K562 (cell line): ENCODE results near the gene TIMP2. TPM values are rescaled to one million over a fixed set of nuclear protein-coding genes. Genes with fewer than 3 reads are reported as not detected.

Experiments
- BHLHE40 ChIP-seq: IDR thresholded peaks from 2 replicates; pipeline ENCODE4 v1.6.1; 2011; ENCODE audit warnings: low read length, improper control_type of control experiment
- ELF1 ChIP-seq: fragments of 200-800 bp; sonication (Bioruptor generic); IDR thresholded peaks from 2 replicates; pipeline ENCODE4 v1.6.1; 2016; ENCODE audit warnings: missing genetic modification characterization, missing compliant biosample characterization
- FOXA3 ChIP-seq, 2 experiments: fragments of 450-650 bp in 1 of 2; sonication (generic) in 1 of 2; formaldehyde crosslinking; IDR thresholded peaks in 1 of 2; conservative IDR thresholded peaks in 1 of 2; 2 replicates each; pipeline versions ENCODE4 v1.4.0 to v1.8.0; 2020 to 2022; ENCODE audit warnings: mild to moderate bottlenecking in 2 of 2, missing genetic modification reagents in 1 of 2
- FOXK2 ChIP-seq, 2 experiments: fragments of 450-650 bp; IDR thresholded peaks in 1 of 2; conservative IDR thresholded peaks in 1 of 2; 2 replicates each; pipeline ENCODE4 v1.6.1; 2016; ENCODE audit warnings: low read depth in 2 of 2, mild to moderate bottlenecking in 1 of 2
- GTF2A2 ChIP-seq: IDR thresholded peaks from 2 replicates; pipeline ENCODE4 v1.6.1; 2016; ENCODE audit warnings: mild to moderate bottlenecking, missing genetic modification characterization, missing compliant biosample characterization
- NFE2 ChIP-seq: IDR thresholded peaks from 2 replicates; pipeline ENCODE4 v1.6.1; 2014; ENCODE audit warnings: antibody characterized with exemption, low read depth
- NR2C1 ChIP-seq, 2 experiments: fragments of 450-650 bp; IDR thresholded peaks; 2 replicates each; pipeline ENCODE4 v1.6.1; 2017; ENCODE audit warnings: mild to moderate bottlenecking in 2 of 2, antibody characterized with exemption in 1 of 2, inconsistent platforms in 1 of 2, missing compliant biosample characterization in 1 of 2, missing genetic modification characterization in 1 of 2
- POLR2G ChIP-seq: fragments of 200-400 bp; formaldehyde crosslinking; IDR thresholded peaks from 2 replicates; pipeline ENCODE4 v1.6.1; 2017; ENCODE audit warnings: low read depth, mild to moderate bottlenecking, antibody characterized with exemption, low read length, moderate library complexity
- SIN3A ChIP-seq, 2 experiments: fragments of 150-350 bp in 1 of 2; IDR thresholded peaks; 2 replicates each; pipeline ENCODE4 v1.6.1; 2011 to 2016; ENCODE audit warnings: borderline replicate concordance in 2 of 2, low read depth in 2 of 2, low read length in 2 of 2, mild to moderate bottlenecking in 2 of 2, moderate library complexity in 2 of 2; ENCODE audit not compliant: control insufficient read depth in 1 of 2
- SMAD3 ChIP-seq: fragments of 450-650 bp; formaldehyde crosslinking; conservative IDR thresholded peaks from 2 replicates; pipeline ENCODE4 v1.4.0; 2020; ENCODE audit warnings: mild to moderate bottlenecking
- SMARCA4 ChIP-seq: fragments of 450-650 bp; IDR thresholded peaks from 2 replicates; pipeline ENCODE4 v1.6.1; 2016
- TAF1 ChIP-seq: IDR thresholded peaks from 2 replicates; pipeline ENCODE4 v1.6.1; 2011; ENCODE audit warnings: mild to moderate bottlenecking, low read length, moderate library complexity; ENCODE audit not compliant: insufficient read depth, control insufficient read depth, severe bottlenecking; ENCODE audit errors: extremely low read depth
- TAF9B ChIP-seq: fragments of 450-650 bp; IDR thresholded peaks from 2 replicates; pipeline ENCODE4 v1.6.1; 2018; ENCODE audit warnings: mild to moderate bottlenecking; ENCODE audit not compliant: partially characterized antibody
- ZC3H8 ChIP-seq: fragments of 450-650 bp; IDR thresholded peaks from 2 replicates; pipeline ENCODE4 v1.6.1; 2017
- ZKSCAN8 ChIP-seq: fragments of 200-800 bp; sonication (Bioruptor generic); IDR thresholded peaks from 2 replicates; pipeline ENCODE4 v1.6.1; 2016; ENCODE audit warnings: missing genetic modification characterization, missing compliant biosample characterization
- ZNF197 ChIP-seq: fragments of 200-800 bp; sonication (Bioruptor generic); IDR thresholded peaks from 2 replicates; pipeline ENCODE4 v1.6.1; 2016; ENCODE audit warnings: low read depth, missing genetic modification characterization, missing compliant biosample characterization
- ZNF263 ChIP-seq: sonication (generic); formaldehyde crosslinking; IDR thresholded peaks from 2 replicates; pipeline ENCODE4 v1.8.0; 2022; ENCODE audit warnings: mild to moderate bottlenecking, missing genetic modification reagents, borderline replicate concordance
- ZNF696 ChIP-seq: fragments of 250-450 bp; sonication (Bioruptor Pico); conservative IDR thresholded peaks from 2 replicates; pipeline ENCODE4 v1.4.0; 2020; ENCODE audit warnings: mild to moderate bottlenecking, moderate library complexity
- polyA plus RNA-seq, 8 experiments: library from polyadenylated mRNA; depleted of rRNA in 4 of 8; stranded (reverse) in 5 of 8; unstranded in 3 of 8; fragments of >200 nt; fragmentation: Nextera tagmentation in 2 of 8; fragmentation: Illumina TruSeq in 1 of 8; extraction: Ambion mirVana in 2 of 8; extraction: Trizol in 1 of 8; gene quantifications; 2 replicates each; pipeline versions ENCODE4 v1.2.1 to v1.2.3, GENCODE V29; 2011 to 2014; ENCODE audit warnings: inconsistent platforms in 1 of 8, missing spikeins in 1 of 8
- total RNA-seq, 7 experiments: library from RNA; depleted of rRNA in 6 of 7; stranded (reverse); fragments of >200 nt in 6 of 7; fragmentation: Illumina TruSeq in 2 of 7; extraction: Trizol in 2 of 7; gene quantifications; 2 replicates each; pipeline versions ENCODE4 v1.2.1 to v1.2.3, GENCODE V29; 2011 to 2021; ENCODE audit warnings: low replicate concordance in 1 of 7
- TF ChIP-seq, protein P1 (sequence below): sonication (generic); formaldehyde crosslinking; IDR thresholded peaks from 2 replicates; pipeline ENCODE4 v1.4.0; 2020; ENCODE audit warnings: mild to moderate bottlenecking, missing genetic modification reagents
- TF ChIP-seq, protein P2 (sequence below), 2 experiments: IDR thresholded peaks; 2 replicates each; pipeline ENCODE4 v1.6.1; 2011; ENCODE audit warnings: borderline replicate concordance in 1 of 2, control low read depth in 1 of 2, low read depth in 1 of 2, low read length in 1 of 2, mild to moderate bottlenecking in 1 of 2, mixed read lengths in 1 of 2, moderate library complexity in 1 of 2; ENCODE audit not compliant: insufficient read depth in 1 of 2, insufficient read length in 1 of 2, poor library complexity in 1 of 2, severe bottlenecking in 1 of 2; ENCODE audit errors: extremely low read depth in 1 of 2
- TF ChIP-seq, protein P3 (sequence below): fragments of 200-800 bp; sonication (Bioruptor generic); IDR thresholded peaks from 2 replicates; pipeline ENCODE4 v1.6.1; 2017; ENCODE audit warnings: missing genetic modification characterization, missing compliant biosample characterization

Gene TIMP2
- total and polyA plus RNA-seq, 9 of the 15 experiments (the other 6 are each of a cell fraction or from before 2014, with no cell fraction given) = 0.55 TPM; not detected in 8

DNA sequence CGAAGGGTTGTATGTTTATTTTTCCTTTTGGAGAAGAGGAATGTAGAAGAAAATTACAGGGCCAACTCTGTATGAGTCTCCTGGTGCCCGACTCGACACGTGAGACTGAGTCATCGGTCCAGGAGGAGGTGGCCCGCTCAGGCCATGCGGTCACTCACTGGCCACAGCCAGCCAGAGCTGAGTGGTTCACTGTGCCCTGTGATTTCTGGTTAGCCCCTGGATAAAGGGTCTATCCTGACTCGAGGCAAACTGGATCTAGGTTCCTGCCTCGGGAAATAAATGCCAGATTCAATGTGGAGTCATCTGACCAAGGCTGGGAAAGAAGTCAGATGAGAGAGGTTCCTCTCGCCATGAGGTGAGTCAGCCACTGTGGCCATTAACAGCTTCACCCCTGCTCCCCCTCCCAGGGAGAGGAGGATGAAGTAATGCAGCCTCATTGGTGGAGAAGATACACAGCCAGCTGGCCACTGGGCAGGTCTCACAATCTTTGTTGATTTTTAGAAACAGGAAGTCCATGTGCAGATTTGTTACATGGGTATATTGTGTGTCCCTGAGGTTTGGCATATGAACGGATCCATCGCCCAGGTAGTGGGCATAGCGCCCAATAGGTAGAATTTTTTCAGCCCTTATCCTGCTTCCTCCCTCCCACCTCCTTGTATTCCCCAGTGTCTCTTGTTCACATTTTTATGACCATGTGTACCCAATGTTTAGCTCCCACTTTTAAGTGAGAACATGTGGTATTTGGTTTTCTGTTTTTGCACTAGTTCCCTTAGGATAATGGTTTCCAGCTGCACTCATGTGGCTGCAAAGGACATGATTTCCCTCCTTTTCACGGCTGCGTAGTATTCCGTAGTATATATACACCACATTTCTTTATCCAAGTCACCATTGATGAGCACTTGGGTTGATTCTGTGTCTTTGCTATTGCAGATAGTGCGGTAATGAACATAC lies 62.8 kb downstream of the TIMP2 start (continued):
- TF ChIP-seq, protein P1, sequence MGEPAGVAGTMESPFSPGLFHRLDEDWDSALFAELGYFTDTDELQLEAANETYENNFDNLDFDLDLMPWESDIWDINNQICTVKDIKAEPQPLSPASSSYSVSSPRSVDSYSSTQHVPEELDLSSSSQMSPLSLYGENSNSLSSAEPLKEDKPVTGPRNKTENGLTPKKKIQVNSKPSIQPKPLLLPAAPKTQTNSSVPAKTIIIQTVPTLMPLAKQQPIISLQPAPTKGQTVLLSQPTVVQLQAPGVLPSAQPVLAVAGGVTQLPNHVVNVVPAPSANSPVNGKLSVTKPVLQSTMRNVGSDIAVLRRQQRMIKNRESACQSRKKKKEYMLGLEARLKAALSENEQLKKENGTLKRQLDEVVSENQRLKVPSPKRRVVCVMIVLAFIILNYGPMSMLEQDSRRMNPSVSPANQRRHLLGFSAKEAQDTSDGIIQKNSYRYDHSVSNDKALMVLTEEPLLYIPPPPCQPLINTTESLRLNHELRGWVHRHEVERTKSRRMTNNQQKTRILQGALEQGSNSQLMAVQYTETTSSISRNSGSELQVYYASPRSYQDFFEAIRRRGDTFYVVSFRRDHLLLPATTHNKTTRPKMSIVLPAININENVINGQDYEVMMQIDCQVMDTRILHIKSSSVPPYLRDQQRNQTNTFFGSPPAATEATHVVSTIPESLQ = 0 out of 2 replicates have a peak, but pooled peaks have one; percentile 49
- TF ChIP-seq BHLHE40 (peak; percentile 97), NR2C1 (IDR thresholded peaks at IDR 0.05) (no peak; the same call in 1 of the 2 replicates), NR2C1 (tag; IDR thresholded peaks at IDR 0.05) (peak; percentile 64), GTF2A2 (tag) (no peak), TAF9B (peak; percentile 78), ZKSCAN8 (CRISPR knock-in tag) (peak; percentile 43; the same call in 1 of the 2 replicates), ZNF696 (no peak), SMAD3 (CRISPR knock-in tag) (0 out of 2 replicates have a peak, but pooled peaks have one; percentile 7), ZNF263 (CRISPR knock-in tag) (peak; percentile 28; the same call in 1 of the 2 replicates), ZNF197 (CRISPR knock-in tag) (peak; percentile 59), FOXA3 (CRISPR knock-in tag; conservative IDR thresholded peaks at IDR 0.05 in 1 of 2, IDR thresholded peaks at IDR 0.05 in 1 of 2) (peak; percentile 32 to 75; a peak in 3 of 4 replicates), ZC3H8 (no peak), FOXK2 (conservative IDR thresholded peaks at IDR 0.05 in 1 of 2, IDR thresholded peaks at IDR 0.05 in 1 of 2; ENCODE audit: low read depth in 2 of 2) (peak; percentile 95), NFE2 (peak; percentile 51), TAF1 (peak; percentile 45), ELF1 (tag) (peak; percentile 79), SMARCA4 (peak; percentile 88), SIN3A (IDR thresholded peaks at IDR 0.05; ENCODE audit: borderline replicate concordance in 2 of 2, control insufficient read depth in 1 of 2, low read depth in 2 of 2, low read length in 2 of 2) (peak in 1 of 2 experiments; percentile 10; a peak in 1 of 4 replicates), POLR2G (peak; percentile 57; the same call in 1 of the 2 replicates)
- TF ChIP-seq, protein P2, sequence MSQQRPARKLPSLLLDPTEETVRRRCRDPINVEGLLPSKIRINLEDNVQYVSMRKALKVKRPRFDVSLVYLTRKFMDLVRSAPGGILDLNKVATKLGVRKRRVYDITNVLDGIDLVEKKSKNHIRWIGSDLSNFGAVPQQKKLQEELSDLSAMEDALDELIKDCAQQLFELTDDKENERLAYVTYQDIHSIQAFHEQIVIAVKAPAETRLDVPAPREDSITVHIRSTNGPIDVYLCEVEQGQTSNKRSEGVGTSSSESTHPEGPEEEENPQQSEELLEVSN (IDR thresholded peaks at IDR 0.05; ENCODE audit: borderline replicate concordance in 1 of 2, extremely low read depth in 1 of 2, insufficient read depth in 1 of 2, insufficient read length in 1 of 2, low read depth in 1 of 2, low read length in 1 of 2, poor library complexity in 1 of 2, severe bottlenecking in 1 of 2) = peak; percentile 65 to 80
- TF ChIP-seq, protein P3, sequence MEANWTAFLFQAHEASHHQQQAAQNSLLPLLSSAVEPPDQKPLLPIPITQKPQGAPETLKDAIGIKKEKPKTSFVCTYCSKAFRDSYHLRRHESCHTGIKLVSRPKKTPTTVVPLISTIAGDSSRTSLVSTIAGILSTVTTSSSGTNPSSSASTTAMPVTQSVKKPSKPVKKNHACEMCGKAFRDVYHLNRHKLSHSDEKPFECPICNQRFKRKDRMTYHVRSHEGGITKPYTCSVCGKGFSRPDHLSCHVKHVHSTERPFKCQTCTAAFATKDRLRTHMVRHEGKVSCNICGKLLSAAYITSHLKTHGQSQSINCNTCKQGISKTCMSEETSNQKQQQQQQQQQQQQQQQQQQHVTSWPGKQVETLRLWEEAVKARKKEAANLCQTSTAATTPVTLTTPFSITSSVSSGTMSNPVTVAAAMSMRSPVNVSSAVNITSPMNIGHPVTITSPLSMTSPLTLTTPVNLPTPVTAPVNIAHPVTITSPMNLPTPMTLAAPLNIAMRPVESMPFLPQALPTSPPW = peak; percentile 90
